SK-N-MC (cell line): ENCODE results near the gene ADAMTSL3.

Source experiments
- EZH2 ChIP-seq: fragments of 200-600 bp; sonication (generic); IDR thresholded peaks from one replicate; pipeline ENCODE4 v1.6.1; 2017; ENCODE audit warnings: antibody characterized with exemption
- FOXP2 ChIP-seq: optimal IDR thresholded peaks from 2 replicates; pipeline ENCODE3; 2011; ENCODE audit warnings: mild to moderate bottlenecking, moderate library complexity; ENCODE audit not compliant: insufficient read depth; ENCODE audit errors: extremely low read length, control extremely low read depth
- POLR2AphosphoS5 ChIP-seq: IDR thresholded peaks from 2 replicates; pipeline ENCODE4 v1.6.1; 2012; ENCODE audit warnings: mild to moderate bottlenecking, low read depth, low read length, borderline replicate concordance

GRCh38 chr15:83813682-83814081 is 159.8 kb downstream of the ADAMTSL3 start:
- TF ChIP-seq POLR2AphosphoS5 (no peak), EZH2 (no peak), FOXP2 (no peak)
